Measurements from ENCODE around the gene DTWD1.

GRCh38 chr15:49625460-49626036, 4.7 kb downstream of the DTWD1 start:
- no peak for TF ChIP-seq POLR2A (IDR thresholded peaks at IDR 0.05)
- TF ChIP-seq, protein P1, sequence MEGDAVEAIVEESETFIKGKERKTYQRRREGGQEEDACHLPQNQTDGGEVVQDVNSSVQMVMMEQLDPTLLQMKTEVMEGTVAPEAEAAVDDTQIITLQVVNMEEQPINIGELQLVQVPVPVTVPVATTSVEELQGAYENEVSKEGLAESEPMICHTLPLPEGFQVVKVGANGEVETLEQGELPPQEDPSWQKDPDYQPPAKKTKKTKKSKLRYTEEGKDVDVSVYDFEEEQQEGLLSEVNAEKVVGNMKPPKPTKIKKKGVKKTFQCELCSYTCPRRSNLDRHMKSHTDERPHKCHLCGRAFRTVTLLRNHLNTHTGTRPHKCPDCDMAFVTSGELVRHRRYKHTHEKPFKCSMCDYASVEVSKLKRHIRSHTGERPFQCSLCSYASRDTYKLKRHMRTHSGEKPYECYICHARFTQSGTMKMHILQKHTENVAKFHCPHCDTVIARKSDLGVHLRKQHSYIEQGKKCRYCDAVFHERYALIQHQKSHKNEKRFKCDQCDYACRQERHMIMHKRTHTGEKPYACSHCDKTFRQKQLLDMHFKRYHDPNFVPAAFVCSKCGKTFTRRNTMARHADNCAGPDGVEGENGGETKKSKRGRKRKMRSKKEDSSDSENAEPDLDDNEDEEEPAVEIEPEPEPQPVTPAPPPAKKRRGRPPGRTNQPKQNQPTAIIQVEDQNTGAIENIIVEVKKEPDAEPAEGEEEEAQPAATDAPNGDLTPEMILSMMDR (IDR thresholded peaks at IDR 0.05) = no peak
